ENCODE measurements around the gene MOK.

The MOK gene

DNA sequence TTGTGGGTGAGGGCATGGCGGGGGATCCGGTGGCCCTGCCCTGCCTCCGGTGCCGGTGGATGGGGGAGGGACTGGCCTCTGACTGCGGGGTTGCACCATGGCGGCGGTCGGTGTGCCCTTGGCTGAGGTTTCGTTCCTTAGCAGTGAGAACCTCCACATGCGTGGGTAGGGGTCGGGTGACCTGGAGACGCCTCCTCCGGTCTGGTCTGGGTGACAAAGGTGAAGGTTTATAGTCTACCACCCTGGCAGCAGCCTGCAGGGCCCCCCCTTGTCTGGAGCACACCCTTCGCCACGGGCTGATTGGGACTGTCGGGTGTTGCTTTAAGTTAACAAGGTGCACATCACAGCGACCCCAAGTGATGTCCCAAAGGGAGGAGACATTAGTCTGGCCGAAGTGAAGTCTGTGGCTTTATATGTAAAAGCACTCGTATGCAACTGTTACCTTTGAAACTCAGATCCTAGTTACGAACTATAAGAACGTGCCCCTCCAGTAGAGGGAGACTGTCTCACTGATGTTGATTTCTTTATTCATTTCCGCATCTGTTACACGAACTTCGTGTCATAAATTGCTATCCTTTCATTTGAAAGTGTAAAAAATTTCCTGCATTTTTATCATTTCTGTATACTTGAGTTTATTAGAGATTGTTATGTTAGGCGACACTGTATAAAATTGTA, 90.8 kb downstream of the MOK start:
- Histone ChIP-seq H3F3A (ENCODE audit: insufficient read depth, low read length) (no peaks in the 10 kb centered on the region), H3K9ac (ENCODE audit: low read length) (no peak overlapping the region), H2AFZ (ENCODE audit: low read length) (no peak overlapping the region), H3K36me3 (replicated peaks; ENCODE audit: insufficient read depth, low read length) (no peaks in the 10 kb centered on the region), H3K4me1 (ENCODE audit: low read length) (no peaks in the 10 kb centered on the region), H4K20me1 (ENCODE audit: insufficient read depth, low read length) (no peaks in the 10 kb centered on the region), H3K27ac (ENCODE audit: low read length) (no peak overlapping the region), H3K9me3 (replicated peaks; ENCODE audit: insufficient read depth, low read length) (no peaks in the 10 kb centered on the region), H3K27me3 (replicated peaks; ENCODE audit: insufficient read depth, low read length) (no peaks in the 10 kb centered on the region), H3K4me2 (ENCODE audit: low read depth, low read length) (no peak overlapping the region), H3K9me2 (replicated peaks; ENCODE audit: insufficient read depth, low read length) (no peaks in the 10 kb centered on the region), H3K4me3 (ENCODE audit: low read length) (no peak overlapping the region), H3K79me2 (ENCODE audit: low read length) (no peaks in the 10 kb centered on the region)
- TF ChIP-seq, protein P1, sequence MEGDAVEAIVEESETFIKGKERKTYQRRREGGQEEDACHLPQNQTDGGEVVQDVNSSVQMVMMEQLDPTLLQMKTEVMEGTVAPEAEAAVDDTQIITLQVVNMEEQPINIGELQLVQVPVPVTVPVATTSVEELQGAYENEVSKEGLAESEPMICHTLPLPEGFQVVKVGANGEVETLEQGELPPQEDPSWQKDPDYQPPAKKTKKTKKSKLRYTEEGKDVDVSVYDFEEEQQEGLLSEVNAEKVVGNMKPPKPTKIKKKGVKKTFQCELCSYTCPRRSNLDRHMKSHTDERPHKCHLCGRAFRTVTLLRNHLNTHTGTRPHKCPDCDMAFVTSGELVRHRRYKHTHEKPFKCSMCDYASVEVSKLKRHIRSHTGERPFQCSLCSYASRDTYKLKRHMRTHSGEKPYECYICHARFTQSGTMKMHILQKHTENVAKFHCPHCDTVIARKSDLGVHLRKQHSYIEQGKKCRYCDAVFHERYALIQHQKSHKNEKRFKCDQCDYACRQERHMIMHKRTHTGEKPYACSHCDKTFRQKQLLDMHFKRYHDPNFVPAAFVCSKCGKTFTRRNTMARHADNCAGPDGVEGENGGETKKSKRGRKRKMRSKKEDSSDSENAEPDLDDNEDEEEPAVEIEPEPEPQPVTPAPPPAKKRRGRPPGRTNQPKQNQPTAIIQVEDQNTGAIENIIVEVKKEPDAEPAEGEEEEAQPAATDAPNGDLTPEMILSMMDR (IDR thresholded peaks at IDR 0.05; ENCODE audit: low read length) = no peak
- TF ChIP-seq EZH2 (optimal IDR thresholded peaks at IDR 0.05; ENCODE audit: low read depth, low read length) (no peak), EZH2phosphoT487 (IDR thresholded peaks at IDR 0.05; ENCODE audit: low read length) (no peak)
- DNase-seq = no peak

DNA sequence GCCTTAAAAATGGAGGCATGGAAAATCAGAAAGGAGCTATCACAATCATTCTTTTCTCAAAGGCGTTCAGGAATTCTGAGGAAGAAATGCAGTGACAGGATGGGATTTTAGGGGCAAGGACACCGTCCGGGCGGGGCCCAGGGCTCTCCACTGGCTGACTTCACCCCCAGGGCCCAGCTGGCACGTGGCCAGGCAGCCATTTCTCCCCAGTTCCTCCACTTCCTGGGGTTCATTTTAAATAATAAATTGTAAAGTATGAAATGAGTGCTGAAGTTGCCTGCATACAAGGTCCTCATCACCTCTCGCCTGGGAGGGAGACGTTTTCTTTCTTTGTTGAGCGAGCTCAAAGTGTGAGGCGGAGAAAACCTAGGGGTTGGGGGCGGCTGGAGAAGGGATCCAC, 91.5 kb downstream of the MOK start:
- DNase-seq = no peak
- Histone ChIP-seq H3K4me2 (ENCODE audit: low read depth, low read length) (no peak overlapping the region), H3K79me2 (ENCODE audit: low read length) (no peaks in the 10 kb centered on the region), H3K36me3 (replicated peaks; ENCODE audit: insufficient read depth, low read length) (no peaks in the 10 kb centered on the region), H3K9me2 (replicated peaks; ENCODE audit: insufficient read depth, low read length) (no peaks in the 10 kb centered on the region), H3F3A (ENCODE audit: insufficient read depth, low read length) (no peaks in the 10 kb centered on the region), H3K9me3 (replicated peaks; ENCODE audit: insufficient read depth, low read length) (no peaks in the 10 kb centered on the region), H3K27me3 (replicated peaks; ENCODE audit: insufficient read depth, low read length) (no peaks in the 10 kb centered on the region), H3K27ac (ENCODE audit: low read length) (no peak overlapping the region), H3K4me1 (ENCODE audit: low read length) (no peaks in the 10 kb centered on the region), H3K4me3 (ENCODE audit: low read length) (no peak overlapping the region), H4K20me1 (ENCODE audit: insufficient read depth, low read length) (no peaks in the 10 kb centered on the region), H3K9ac (ENCODE audit: low read length) (no peak overlapping the region), H2AFZ (ENCODE audit: low read length) (no peak overlapping the region)
- TF ChIP-seq, protein P1 (IDR thresholded peaks at IDR 0.05; ENCODE audit: low read length) = no peak
- no peak for TF ChIP-seq EZH2 (optimal IDR thresholded peaks at IDR 0.05; ENCODE audit: low read depth, low read length)
- no peak for TF ChIP-seq EZH2phosphoT487 (IDR thresholded peaks at IDR 0.05; ENCODE audit: low read length)

DNA sequence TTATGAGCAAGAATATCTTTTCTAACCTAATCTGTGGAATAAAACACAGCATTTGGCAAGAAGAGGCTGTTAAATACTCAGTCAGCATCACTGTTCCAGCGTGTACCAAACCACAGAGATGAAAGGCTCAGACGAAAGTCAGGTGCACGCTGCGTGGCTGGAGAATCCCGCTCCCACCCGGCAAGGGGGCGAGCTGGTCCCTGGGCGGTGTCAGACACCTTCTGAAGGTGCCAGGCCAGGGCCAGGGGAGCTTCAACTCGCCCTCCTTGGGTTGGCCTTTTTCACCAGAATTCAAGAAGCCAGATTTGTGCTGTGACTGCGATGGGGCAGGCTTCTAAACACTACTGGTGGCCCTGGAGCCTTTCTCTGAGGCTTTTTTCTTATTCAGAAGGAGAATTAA, 92.1 kb downstream of the MOK start:
- DNase-seq = no peak
- H3K9ac ChIP-seq (ENCODE audit: low read length) = no peak overlapping the region
- TF ChIP-seq, protein P1 (IDR thresholded peaks at IDR 0.05; ENCODE audit: low read length) = no peak
- no peak for TF ChIP-seq EZH2phosphoT487 (IDR thresholded peaks at IDR 0.05; ENCODE audit: low read length)
- TF ChIP-seq EZH2 (optimal IDR thresholded peaks at IDR 0.05; ENCODE audit: low read depth, low read length) = no peak
- H3F3A ChIP-seq (ENCODE audit: insufficient read depth, low read length) = no peaks in the 10 kb centered on the region
- H3K4me3 ChIP-seq (ENCODE audit: low read length) = no peak overlapping the region
- no peak overlapping the region for H2AFZ ChIP-seq (ENCODE audit: low read length)
- no peaks in the 10 kb centered on the region for H3K9me2 ChIP-seq (replicated peaks; ENCODE audit: insufficient read depth, low read length)
- H3K27me3 ChIP-seq (replicated peaks; ENCODE audit: insufficient read depth, low read length) = no peaks in the 10 kb centered on the region
- H3K27ac ChIP-seq (ENCODE audit: low read length) = no peak overlapping the region
- no peak overlapping the region for H3K4me2 ChIP-seq (ENCODE audit: low read depth, low read length)
- H3K36me3 ChIP-seq (replicated peaks; ENCODE audit: insufficient read depth, low read length) = no peaks in the 10 kb centered on the region
- H4K20me1 ChIP-seq (ENCODE audit: insufficient read depth, low read length) = no peaks in the 10 kb centered on the region
- no peaks in the 10 kb centered on the region for H3K9me3 ChIP-seq (replicated peaks; ENCODE audit: insufficient read depth, low read length)
- H3K4me1 ChIP-seq (ENCODE audit: low read length) = no peaks in the 10 kb centered on the region
- H3K79me2 ChIP-seq (ENCODE audit: low read length) = no peaks in the 10 kb centered on the region

All from MM.1S (cell line).